ENCODE results near the gene ANKRD44.

- no peak for TF ChIP-seq GATA2 (IDR thresholded peaks at IDR 0.05; ENCODE audit: low read depth, low read length)
- no peak for TF ChIP-seq GATA3 (IDR thresholded peaks at IDR 0.05; ENCODE audit: low read depth, low read length)
Observed at GRCh38 chr2:197028230-197028629, 282.4 kb downstream of the ANKRD44 start.
